ENCODE results near the gene TXNDC17.

DNA sequence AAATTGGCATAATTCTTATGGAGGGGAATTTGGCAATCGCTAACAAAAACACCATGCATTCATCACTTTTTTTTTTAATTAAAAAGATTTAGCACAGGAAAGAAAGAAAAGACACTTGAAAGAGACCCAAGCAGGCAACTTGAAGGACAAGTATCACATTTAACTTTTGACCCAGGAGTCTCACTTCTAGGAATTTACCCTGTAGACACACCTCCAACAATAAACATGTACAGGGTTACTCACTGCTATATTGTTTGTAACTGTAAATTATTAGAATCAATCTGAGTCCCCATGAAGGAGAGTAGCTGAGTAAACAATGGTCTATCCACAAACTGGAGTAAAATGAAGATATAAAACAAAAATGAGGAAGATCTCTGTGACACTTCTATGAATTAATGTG, 10.5 kb upstream of the TXNDC17 start:
- TF ChIP-seq, protein P1, sequence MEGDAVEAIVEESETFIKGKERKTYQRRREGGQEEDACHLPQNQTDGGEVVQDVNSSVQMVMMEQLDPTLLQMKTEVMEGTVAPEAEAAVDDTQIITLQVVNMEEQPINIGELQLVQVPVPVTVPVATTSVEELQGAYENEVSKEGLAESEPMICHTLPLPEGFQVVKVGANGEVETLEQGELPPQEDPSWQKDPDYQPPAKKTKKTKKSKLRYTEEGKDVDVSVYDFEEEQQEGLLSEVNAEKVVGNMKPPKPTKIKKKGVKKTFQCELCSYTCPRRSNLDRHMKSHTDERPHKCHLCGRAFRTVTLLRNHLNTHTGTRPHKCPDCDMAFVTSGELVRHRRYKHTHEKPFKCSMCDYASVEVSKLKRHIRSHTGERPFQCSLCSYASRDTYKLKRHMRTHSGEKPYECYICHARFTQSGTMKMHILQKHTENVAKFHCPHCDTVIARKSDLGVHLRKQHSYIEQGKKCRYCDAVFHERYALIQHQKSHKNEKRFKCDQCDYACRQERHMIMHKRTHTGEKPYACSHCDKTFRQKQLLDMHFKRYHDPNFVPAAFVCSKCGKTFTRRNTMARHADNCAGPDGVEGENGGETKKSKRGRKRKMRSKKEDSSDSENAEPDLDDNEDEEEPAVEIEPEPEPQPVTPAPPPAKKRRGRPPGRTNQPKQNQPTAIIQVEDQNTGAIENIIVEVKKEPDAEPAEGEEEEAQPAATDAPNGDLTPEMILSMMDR (IDR thresholded peaks at IDR 0.05; ENCODE audit: low read depth, low read length): no peak
- TF ChIP-seq, protein P2, sequence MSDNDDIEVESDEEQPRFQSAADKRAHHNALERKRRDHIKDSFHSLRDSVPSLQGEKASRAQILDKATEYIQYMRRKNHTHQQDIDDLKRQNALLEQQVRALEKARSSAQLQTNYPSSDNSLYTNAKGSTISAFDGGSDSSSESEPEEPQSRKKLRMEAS (IDR thresholded peaks at IDR 0.05; ENCODE audit: low read depth, low read length): no peak
- TF ChIP-seq POLR2A (IDR thresholded peaks at IDR 0.05; ENCODE audit: extremely low read depth, insufficient read length): no peak

Data from NB4 (cell line).